ENCODE measurements around the gene TSEN34.

The TSEN34 gene

DNA sequence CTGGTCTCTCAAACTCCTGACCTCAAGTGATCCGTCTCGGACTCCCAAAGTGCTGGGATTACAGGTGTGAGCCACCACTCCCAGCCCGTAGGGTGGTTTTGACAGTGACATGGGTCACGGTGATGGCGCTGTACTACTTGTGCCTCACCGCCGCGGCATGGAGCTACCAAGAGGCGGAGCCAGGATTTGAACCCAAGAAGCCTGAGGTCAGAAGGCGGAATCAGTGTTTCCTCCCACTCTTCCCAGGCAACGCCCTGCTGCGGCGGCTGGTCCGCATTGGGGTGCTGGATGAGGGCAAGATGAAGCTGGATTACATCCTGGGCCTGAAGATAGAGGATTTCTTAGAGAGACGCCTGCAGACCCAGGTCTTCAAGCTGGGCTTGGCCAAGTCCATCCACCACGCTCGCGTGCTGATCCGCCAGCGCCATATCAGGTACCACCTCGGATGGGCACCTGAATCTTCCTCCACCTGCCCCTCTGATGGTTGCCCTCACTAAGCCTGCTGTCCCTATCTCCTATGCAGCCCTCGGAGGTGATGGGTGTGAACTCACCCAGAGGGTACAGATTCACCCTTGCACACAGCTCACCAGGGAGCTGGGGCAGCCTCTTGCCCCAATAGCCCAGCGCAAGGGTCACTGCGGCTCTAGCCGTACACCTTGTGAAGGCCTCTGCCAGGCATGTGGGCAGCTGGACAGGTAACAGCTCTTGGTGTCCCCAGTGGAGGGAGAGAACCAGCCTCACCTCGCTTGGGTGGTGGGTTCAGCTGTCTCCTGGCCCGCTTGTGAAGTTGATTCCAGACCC lies 15.1 kb downstream of the TSEN34 start:
- TF ChIP-seq, protein P1, sequence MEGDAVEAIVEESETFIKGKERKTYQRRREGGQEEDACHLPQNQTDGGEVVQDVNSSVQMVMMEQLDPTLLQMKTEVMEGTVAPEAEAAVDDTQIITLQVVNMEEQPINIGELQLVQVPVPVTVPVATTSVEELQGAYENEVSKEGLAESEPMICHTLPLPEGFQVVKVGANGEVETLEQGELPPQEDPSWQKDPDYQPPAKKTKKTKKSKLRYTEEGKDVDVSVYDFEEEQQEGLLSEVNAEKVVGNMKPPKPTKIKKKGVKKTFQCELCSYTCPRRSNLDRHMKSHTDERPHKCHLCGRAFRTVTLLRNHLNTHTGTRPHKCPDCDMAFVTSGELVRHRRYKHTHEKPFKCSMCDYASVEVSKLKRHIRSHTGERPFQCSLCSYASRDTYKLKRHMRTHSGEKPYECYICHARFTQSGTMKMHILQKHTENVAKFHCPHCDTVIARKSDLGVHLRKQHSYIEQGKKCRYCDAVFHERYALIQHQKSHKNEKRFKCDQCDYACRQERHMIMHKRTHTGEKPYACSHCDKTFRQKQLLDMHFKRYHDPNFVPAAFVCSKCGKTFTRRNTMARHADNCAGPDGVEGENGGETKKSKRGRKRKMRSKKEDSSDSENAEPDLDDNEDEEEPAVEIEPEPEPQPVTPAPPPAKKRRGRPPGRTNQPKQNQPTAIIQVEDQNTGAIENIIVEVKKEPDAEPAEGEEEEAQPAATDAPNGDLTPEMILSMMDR (IDR thresholded peaks at IDR 0.05): no peak

DNA sequence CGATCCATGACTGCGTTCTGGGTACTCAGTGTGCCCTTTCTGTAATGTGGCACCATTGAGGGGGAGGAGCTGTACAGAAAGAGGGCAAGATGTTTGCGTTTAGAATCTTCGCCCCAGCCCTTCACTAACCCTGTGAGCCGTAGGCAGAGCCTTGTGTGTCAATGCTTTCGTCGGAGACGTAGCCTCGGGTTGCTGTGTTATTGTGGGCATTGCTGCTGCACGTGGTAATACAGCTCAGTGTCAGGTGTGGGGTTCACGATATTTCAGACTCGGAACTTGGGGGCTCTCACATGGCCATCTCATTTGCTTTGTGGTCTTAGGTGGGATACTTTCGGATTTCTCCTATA lies 15.7 kb downstream of the TSEN34 start:
- TF ChIP-seq, protein P1 (IDR thresholded peaks at IDR 0.05): no peak

DNA sequence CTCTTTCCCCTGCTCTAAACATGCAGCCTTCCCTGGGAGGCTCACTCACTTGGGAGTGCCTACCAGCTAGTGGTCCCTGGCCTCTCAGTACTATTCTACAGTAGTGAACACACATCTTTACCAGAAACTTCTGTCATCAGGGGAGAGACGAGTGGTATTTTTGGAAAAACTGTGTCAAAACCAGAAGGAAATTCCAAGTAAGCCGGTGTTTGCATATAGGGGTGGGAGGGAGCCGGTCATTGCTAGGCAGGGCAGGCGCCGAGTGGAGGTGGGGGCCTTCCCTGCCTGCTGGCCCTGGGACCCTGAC lies 16.5 kb downstream of the TSEN34 start:
- TF ChIP-seq, protein P1 (IDR thresholded peaks at IDR 0.05): no peak

DNA sequence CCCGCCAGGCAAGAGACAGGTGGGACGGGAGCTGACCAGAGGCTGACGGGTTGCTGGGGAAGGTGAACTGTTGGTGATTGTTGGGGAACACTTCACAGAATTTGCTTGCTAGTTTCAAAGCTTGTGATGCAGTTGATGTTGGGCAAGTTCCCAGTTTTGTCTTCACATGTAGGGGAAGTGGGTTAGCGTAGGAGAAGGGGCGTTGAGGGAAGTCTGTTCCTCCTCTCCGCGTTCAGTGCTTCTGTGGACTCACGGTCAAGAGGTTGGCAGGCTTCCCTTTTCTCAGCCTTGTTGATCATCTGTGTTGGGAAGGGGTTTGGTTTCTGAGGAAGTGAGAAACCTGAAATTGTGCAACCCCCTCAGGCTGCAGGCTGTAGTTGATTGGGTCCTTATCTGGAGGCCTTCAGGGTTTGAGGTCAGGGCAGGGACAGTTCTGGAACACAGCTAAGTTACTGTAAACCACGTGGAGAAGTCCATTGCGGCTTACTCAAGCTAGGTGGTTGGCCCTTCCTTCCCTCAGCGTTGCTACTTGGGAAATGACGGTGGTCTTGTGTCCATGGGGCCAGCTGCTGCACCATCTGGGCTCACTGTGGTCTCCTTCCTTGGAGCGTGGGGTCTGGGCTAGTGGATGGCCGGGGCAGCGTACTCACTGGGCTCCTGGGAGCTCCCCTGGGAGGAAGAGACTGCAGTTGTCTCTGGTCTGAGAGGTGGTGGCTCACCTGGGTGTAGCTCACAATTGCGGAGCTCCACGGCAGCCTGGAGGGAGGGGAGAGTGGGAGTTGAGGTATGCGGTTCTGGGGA lies 17.1 kb downstream of the TSEN34 start:
- TF ChIP-seq, protein P1 (IDR thresholded peaks at IDR 0.05): no peak

DNA sequence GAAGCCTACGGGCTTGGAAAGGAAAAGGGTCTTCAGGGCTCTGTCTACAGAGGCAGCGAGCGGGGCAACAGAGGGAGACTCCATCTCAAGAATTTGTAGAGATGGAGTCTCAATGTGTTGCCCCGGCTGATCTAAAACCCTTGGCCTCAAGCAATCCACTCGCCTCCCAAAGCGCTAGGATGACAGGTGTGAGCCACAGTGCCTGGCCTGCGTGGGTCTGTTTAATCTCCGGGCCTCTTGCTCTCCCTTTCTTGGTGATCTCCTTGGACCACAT lies 17.6 kb downstream of the TSEN34 start:
- TF ChIP-seq, protein P1 (IDR thresholded peaks at IDR 0.05): no peak

DNA sequence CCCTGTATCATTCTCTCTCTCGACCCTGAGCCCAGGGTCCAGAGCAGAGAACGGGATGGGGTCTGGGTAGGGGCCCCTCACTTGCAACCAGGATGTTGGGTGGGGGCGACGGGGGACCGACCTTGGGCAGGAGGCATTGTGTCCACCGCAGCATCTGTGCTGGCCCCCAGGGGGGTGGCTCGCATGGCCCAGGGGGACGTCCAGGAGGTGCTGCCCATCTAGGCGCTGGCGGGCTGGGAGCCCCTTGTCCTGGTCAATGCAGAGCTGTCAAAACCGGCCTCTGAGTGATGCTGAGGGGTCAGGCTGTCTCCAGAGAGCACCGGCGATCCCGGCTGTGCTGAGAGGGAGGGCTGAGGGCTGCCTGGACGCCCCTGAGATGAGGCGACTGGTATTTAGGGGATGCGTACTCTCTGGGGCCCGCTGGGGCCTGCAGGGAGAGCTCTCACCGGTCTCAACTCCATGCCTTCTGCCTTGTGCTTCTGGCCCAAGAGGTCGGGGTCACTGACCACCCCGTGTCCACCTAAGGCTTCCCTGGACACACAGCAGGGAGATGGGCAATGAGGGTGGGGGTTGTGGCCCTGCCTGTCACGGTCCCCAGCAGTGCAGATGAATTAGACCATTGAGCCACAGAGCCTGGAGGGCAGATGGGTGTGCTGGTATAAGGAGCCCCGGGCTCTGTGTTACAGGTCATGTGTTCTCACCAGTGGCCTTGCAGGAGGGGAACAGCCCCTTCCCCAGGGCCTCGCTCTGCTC lies 18.1 kb downstream of the TSEN34 start:
- TF ChIP-seq, protein P1 (IDR thresholded peaks at IDR 0.05): no peak

DNA sequence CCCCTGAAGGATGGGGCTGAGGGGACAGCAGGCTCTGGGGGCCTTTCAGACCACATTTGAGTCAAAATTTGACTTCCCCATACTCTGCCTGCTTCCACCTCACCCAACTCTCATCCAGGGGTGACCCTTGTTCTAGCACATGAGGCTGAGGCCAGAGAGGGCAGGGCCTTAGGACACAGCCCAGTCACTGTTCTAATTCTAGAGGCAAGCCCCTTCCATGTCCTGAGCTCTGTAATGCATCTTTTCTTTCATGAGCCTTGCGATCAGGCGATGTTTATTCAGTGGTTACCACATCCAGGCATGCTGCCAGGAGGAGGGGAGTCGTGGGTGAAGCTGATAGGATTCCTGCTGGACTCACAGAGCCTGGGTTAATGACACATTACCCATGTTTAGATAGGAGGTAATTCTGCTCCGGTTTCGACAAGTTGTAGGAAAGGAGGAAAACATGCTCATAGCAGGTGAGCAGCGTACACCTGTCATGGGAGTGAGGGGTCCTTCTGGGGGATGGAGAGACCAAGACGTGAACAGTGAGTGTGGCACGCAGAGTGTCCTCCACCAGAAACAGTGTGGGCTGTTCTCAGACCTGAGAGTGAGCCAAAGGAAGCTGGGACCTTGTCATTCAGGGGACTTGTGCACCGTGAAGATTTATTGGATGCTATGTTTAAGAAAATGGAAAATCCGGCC lies 18.8 kb downstream of the TSEN34 start:
- TF ChIP-seq, protein P1 (IDR thresholded peaks at IDR 0.05): no peak

Measured in LNCAP (cell line).